Endothelial cell of umbilical vein (primary cell): ENCODE data around the gene COX7B2. TPM values are rescaled to one million over a fixed set of nuclear protein-coding genes. Genes with fewer than 3 reads are reported as not detected.

Source experiments
- BruUV-seq: library from RNA; stranded (reverse); fragments of 400-500 nt; replicated peaks from 2 replicates; lab custom pipeline; 2021; lab: Mats Ljungman, UMichigan
- CTCF ChIA-PET: fragments of 300-600, 350-600 bp; sonication (Branson Sonifier 250); formaldehyde crosslinking; loops from one replicate; lab custom pipeline; 2021; ENCODE audit warnings: antibody characterized with exemption, inconsistent platforms; lab: Charles Lee
- POLR2A ChIA-PET: fragments of 300-600, 350-600 bp; sonication (Branson Sonifier 250); formaldehyde crosslinking; loops from one replicate; lab custom pipeline; 2021; ENCODE audit warnings: antibody characterized with exemption, inconsistent platforms; lab: Charles Lee
- DNase-seq: peaks from one replicate; pipeline ENCODE4 v3.0.0-alpha.2; 2011; ENCODE audit warnings: low read depth, low spot score
- FAIRE-seq: peaks from 2 replicates; lab custom pipeline; 2011; peaks lifted over from hg19 to GRCh38; lab: Jason Lieb, UNC
- H2AFZ ChIP-seq: 2 replicates; pipeline ENCODE4 v1.6.0; 2012; ENCODE audit warnings: low read depth, low read length, control low read depth, inconsistent platforms
- H3K27ac ChIP-seq: 2 replicates; pipeline ENCODE4 v1.5.1; 2011; ENCODE audit warnings: low read depth, mild to moderate bottlenecking, control low read depth, low read length, moderate library complexity; ENCODE audit not compliant: insufficient read depth
- H3K27me3 ChIP-seq, 2 experiments: 2 replicates each; pipeline versions ENCODE4 v1.6.0 to v1.6.1; 2011; ENCODE audit warnings: low read length in 2 of 2, mixed read lengths in 1 of 2; ENCODE audit not compliant: control insufficient read depth in 2 of 2, insufficient read depth in 2 of 2
- H3K36me3 ChIP-seq, 2 experiments: 2 replicates in 1 of 2; 3 replicates in 1 of 2; pipeline ENCODE4 v1.5.1; 2011; ENCODE audit warnings: low read length in 2 of 2, mild to moderate bottlenecking in 1 of 2, moderate library complexity in 1 of 2; ENCODE audit not compliant: control insufficient read depth in 2 of 2, insufficient read depth in 2 of 2; ENCODE audit errors: extremely low read depth in 1 of 2
- H3K4me1 ChIP-seq: 3 replicates; pipeline ENCODE4 v1.5.1; 2011; ENCODE audit warnings: mild to moderate bottlenecking, low read length; ENCODE audit not compliant: control insufficient read depth, insufficient read depth; ENCODE audit errors: extremely low read depth
- H3K4me2 ChIP-seq: 2 replicates; pipeline ENCODE4 v1.6.1; 2011; ENCODE audit warnings: low read length, control low read depth, mixed read lengths; ENCODE audit not compliant: insufficient read depth
- H3K4me3 ChIP-seq, 3 experiments: fragments of 200-600 bp in 1 of 3; sonication (generic), shearing (Covaris generic) in 1 of 3; replicated peaks in 1 of 3; 2 replicates each; pipeline ENCODE4 v1.5.1; 2011 to 2016; ENCODE audit warnings: control low read depth in 3 of 3, low read length in 3 of 3, mild to moderate bottlenecking in 2 of 3, inconsistent platforms in 1 of 3, low read depth in 1 of 3, moderate library complexity in 1 of 3; ENCODE audit not compliant: insufficient read depth in 1 of 3
- H3K79me2 ChIP-seq: 2 replicates; pipeline ENCODE4 v1.6.0; 2012; ENCODE audit warnings: low read length, inconsistent platforms; ENCODE audit not compliant: control insufficient read depth, insufficient read depth
- H3K9ac ChIP-seq: replicated peaks from 2 replicates; pipeline ENCODE3; 2011; ENCODE audit warnings: low read length, control low read depth; ENCODE audit not compliant: insufficient read depth; ENCODE audit errors: extremely low read depth
- H3K9me1 ChIP-seq: replicated peaks from 3 replicates; pipeline ENCODE4 v1.6.0; 2011; ENCODE audit warnings: mild to moderate bottlenecking, low read length; ENCODE audit not compliant: control insufficient read depth, insufficient read depth; ENCODE audit errors: extremely low read depth
- H3K9me3 ChIP-seq: replicated peaks from 2 replicates; pipeline ENCODE4 v1.5.1; 2012; ENCODE audit warnings: low read length, inconsistent platforms; ENCODE audit not compliant: control insufficient read depth, insufficient read depth
- H4K20me1 ChIP-seq: replicated peaks from 2 replicates; pipeline ENCODE3; 2011; ENCODE audit warnings: mild to moderate bottlenecking, low read length; ENCODE audit not compliant: control insufficient read depth, insufficient read depth; ENCODE audit errors: extremely low read depth
- EZH2 ChIP-seq: IDR thresholded peaks from 2 replicates; pipeline ENCODE4 v1.6.1; 2012; ENCODE audit warnings: borderline replicate concordance, low read depth, mild to moderate bottlenecking, moderate library complexity, low read length, inconsistent platforms; ENCODE audit not compliant: severe bottlenecking
- FOS ChIP-seq: IDR thresholded peaks from 2 replicates; pipeline ENCODE4 v1.6.1; 2011; ENCODE audit warnings: mild to moderate bottlenecking, low read length, moderate library complexity, borderline replicate concordance; ENCODE audit not compliant: insufficient read depth
- GATA2 ChIP-seq: IDR thresholded peaks from 2 replicates; pipeline ENCODE4 v1.7.0; 2011; ENCODE audit warnings: low read depth, mild to moderate bottlenecking, moderate library complexity, mixed read lengths, low read length; ENCODE audit not compliant: insufficient read length, insufficient read depth
- JUN ChIP-seq: IDR thresholded peaks from 2 replicates; pipeline ENCODE4 v1.6.1; 2011; ENCODE audit warnings: borderline replicate concordance, low read depth; ENCODE audit not compliant: insufficient read length, insufficient read depth
- MYC ChIP-seq: IDR thresholded peaks from one replicate; pipeline ENCODE4 v1.6.1; 2011; ENCODE audit warnings: mild to moderate bottlenecking, low read depth, low read length
- POLR2A ChIP-seq: IDR thresholded peaks from 2 replicates; pipeline ENCODE4 v1.6.1; 2012; ENCODE audit warnings: low read depth, mild to moderate bottlenecking, control low read depth, low read length
- POLR2AphosphoS5 ChIP-seq: IDR thresholded peaks from 2 replicates; pipeline ENCODE4 v1.6.1; 2012; ENCODE audit warnings: low read depth, mild to moderate bottlenecking, control low read depth, low read length, moderate library complexity; ENCODE audit not compliant: insufficient read depth
- dilution Hi-C: fragments of 300-500 bp; cut with MboI; formaldehyde crosslinking; loops from one replicate; pipeline ENCODE4 v1.15.0; 2019; ENCODE audit warnings: low sequenced_read_pairs; ENCODE audit not compliant: extremely low pct_ligation_motif_present
- intact Hi-C: fragments of 100-400 bp; cut with micrococcal nuclease; formaldehyde crosslinking; loops from one replicate; pipeline ENCODE4 v1.10.0; 2022
- polyA plus RNA-seq, 4 experiments: library from polyadenylated mRNA; depleted of rRNA in 3 of 4; stranded (reverse) in 3 of 4; unstranded in 1 of 4; fragments of >200 nt; gene quantifications; 2 replicates each; pipeline versions ENCODE4 v1.2.1 to v1.2.3, GENCODE V29; 2011 to 2012; ENCODE audit warnings: missing spikeins in 1 of 4
- total RNA-seq: library from RNA; stranded (reverse); gene quantifications from 2 replicates; pipeline ENCODE4 v1.2.3, GENCODE V29; 2021
- TF ChIP-seq, protein P1 (sequence below): IDR thresholded peaks from 2 replicates; pipeline ENCODE4 v1.6.1; 2011; ENCODE audit not compliant: insufficient read depth, insufficient read length
- TF ChIP-seq, protein P2 (sequence below), 2 donors: IDR thresholded peaks; 1 replicate in 1 of 2; 2 replicates in 1 of 2; pipeline ENCODE4 v1.5.1; 2011; ENCODE audit warnings: low read length in 2 of 2, mild to moderate bottlenecking in 2 of 2, moderate library complexity in 2 of 2, control low read depth in 1 of 2, inconsistent platforms in 1 of 2, low read depth in 1 of 2; ENCODE audit not compliant: insufficient read depth in 1 of 2; ENCODE audit errors: extremely low read depth in 1 of 2

Gene COX7B2
- total and polyA plus RNA-seq, 2 donors (not counting 3 experiments of a cell fraction or from before 2014, with no cell fraction given): not detected

GRCh38 chr4:46950826-46951225 lies 41.8 kb upstream of the COX7B2 start:
- CTCF ChIA-PET: interaction anchor here (3.4 kb wide), 1 partner anchor 172 kb away, joined by 12 read pairs; no protein-coding TSS in a partner anchor

GRCh38 chr4:46949822-46950221 lies 40.8 kb upstream of the COX7B2 start:
- no peak overlapping the region for H3K4me2 ChIP-seq
- BruUV-seq: no TSS peak

More at GRCh38 chr4:46950826-46951225, 41.8 kb upstream of the COX7B2 start:
- BruUV-seq: no TSS peak
- dilution Hi-C loops (no loop called here), intact Hi-C loops (no loop called here)
- H4K20me1 ChIP-seq: no peaks in the 10 kb centered on the region
- H3K4me2 ChIP-seq: no peak overlapping the region
- H3K27ac ChIP-seq: no peak overlapping the region
- H3K27me3 ChIP-seq: no peaks in the 10 kb centered on the region
- H3K4me3 ChIP-seq: no peak overlapping the region
- no peak for DNase-seq
- no peaks in the 10 kb centered on the region for H3K9me1 ChIP-seq
- TF ChIP-seq MYC: no peak
- no peak overlapping the region for H3K9ac ChIP-seq
- H2AFZ ChIP-seq: no peak overlapping the region
- POLR2A ChIA-PET: no interaction called here
- H3K79me2 ChIP-seq: no peaks in the 10 kb centered on the region
- no peaks in the 10 kb centered on the region for H3K4me1 ChIP-seq
- FAIRE-seq: no peak
- H3K9me3 ChIP-seq: no peaks in the 10 kb centered on the region
- H3K36me3 ChIP-seq: no peaks in the 10 kb centered on the region

More at GRCh38 chr4:46949822-46950221, 40.8 kb upstream of the COX7B2 start:
- no peak overlapping the region for H3K9ac ChIP-seq
- no peaks in the 10 kb centered on the region for H3K79me2 ChIP-seq
- H4K20me1 ChIP-seq: no peaks in the 10 kb centered on the region
- H3K9me3 ChIP-seq: no peaks in the 10 kb centered on the region
- H3K27me3 ChIP-seq: no peaks in the 10 kb centered on the region
- CTCF ChIA-PET: interaction anchor here (3.4 kb wide), 1 partner anchor 173 kb away, joined by 12 read pairs; no protein-coding TSS in a partner anchor
- intact Hi-C loops: no loop called here
- H3K27ac ChIP-seq: no peak overlapping the region
- POLR2A ChIA-PET: no interaction called here
- TF ChIP-seq, protein P1, sequence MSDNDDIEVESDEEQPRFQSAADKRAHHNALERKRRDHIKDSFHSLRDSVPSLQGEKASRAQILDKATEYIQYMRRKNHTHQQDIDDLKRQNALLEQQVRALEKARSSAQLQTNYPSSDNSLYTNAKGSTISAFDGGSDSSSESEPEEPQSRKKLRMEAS: no peak
- TF ChIP-seq POLR2AphosphoS5: no peak
- TF ChIP-seq EZH2: no peak
- TF ChIP-seq, protein P2, sequence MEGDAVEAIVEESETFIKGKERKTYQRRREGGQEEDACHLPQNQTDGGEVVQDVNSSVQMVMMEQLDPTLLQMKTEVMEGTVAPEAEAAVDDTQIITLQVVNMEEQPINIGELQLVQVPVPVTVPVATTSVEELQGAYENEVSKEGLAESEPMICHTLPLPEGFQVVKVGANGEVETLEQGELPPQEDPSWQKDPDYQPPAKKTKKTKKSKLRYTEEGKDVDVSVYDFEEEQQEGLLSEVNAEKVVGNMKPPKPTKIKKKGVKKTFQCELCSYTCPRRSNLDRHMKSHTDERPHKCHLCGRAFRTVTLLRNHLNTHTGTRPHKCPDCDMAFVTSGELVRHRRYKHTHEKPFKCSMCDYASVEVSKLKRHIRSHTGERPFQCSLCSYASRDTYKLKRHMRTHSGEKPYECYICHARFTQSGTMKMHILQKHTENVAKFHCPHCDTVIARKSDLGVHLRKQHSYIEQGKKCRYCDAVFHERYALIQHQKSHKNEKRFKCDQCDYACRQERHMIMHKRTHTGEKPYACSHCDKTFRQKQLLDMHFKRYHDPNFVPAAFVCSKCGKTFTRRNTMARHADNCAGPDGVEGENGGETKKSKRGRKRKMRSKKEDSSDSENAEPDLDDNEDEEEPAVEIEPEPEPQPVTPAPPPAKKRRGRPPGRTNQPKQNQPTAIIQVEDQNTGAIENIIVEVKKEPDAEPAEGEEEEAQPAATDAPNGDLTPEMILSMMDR (IDR thresholded peaks at IDR 0.05; ENCODE audit: extremely low read depth in 1 of 2, insufficient read depth in 1 of 2, low read depth in 1 of 2, low read length in 2 of 2): no peak
- TF ChIP-seq POLR2A: no peak
- no peak for TF ChIP-seq MYC
- TF ChIP-seq JUN: no peak
- no peak for TF ChIP-seq GATA2
- TF ChIP-seq FOS: no peak
- H3K36me3 ChIP-seq: no peaks in the 10 kb centered on the region
- dilution Hi-C loops: no loop called here
- H3K4me1 ChIP-seq: no peaks in the 10 kb centered on the region
- H2AFZ ChIP-seq: no peak overlapping the region
- FAIRE-seq (no peak), DNase-seq (no peak)
- no peaks in the 10 kb centered on the region for H3K9me1 ChIP-seq
- H3K4me3 ChIP-seq: no peak overlapping the region
